ENCODE measurements around the gene ZBTB7C.

DNA sequence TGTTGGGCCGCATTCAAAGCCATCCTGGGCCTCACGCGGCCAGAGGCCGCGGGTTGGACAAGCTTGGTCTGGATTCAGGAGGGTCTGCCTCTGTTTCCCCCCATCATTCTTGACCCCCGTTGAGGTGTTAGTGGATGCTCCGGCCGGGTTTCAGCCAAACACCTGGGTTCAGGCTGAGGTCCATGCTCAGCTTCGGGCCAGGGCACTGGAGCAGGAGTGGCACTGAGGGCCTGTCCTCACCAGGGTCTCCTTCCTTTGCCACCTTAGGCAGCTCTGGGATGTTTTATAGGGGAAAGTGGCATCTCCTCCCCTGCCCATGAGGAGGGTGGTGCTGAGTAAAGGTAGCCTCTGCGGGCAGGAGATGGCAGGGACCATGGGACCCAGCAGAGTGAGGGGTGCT, 401.8 kb downstream of the ZBTB7C start:
- TF ChIP-seq, protein P1, sequence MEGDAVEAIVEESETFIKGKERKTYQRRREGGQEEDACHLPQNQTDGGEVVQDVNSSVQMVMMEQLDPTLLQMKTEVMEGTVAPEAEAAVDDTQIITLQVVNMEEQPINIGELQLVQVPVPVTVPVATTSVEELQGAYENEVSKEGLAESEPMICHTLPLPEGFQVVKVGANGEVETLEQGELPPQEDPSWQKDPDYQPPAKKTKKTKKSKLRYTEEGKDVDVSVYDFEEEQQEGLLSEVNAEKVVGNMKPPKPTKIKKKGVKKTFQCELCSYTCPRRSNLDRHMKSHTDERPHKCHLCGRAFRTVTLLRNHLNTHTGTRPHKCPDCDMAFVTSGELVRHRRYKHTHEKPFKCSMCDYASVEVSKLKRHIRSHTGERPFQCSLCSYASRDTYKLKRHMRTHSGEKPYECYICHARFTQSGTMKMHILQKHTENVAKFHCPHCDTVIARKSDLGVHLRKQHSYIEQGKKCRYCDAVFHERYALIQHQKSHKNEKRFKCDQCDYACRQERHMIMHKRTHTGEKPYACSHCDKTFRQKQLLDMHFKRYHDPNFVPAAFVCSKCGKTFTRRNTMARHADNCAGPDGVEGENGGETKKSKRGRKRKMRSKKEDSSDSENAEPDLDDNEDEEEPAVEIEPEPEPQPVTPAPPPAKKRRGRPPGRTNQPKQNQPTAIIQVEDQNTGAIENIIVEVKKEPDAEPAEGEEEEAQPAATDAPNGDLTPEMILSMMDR (IDR thresholded peaks at IDR 0.05): no peak
- no peak for TF ChIP-seq EP300 (IDR thresholded peaks at IDR 0.05)
